GM03348 (cell line): ENCODE measurements around the gene ULBP1.
"Not testable (repeated sequence)": the region's sequence is repeated elsewhere in the genome, so short reads cannot be mapped to it uniquely, and the experiment has no call there.

Experiments
- DNase-seq: peaks from one replicate; pipeline ENCODE4 v3.0.0; 2012; ENCODE audit warnings: low spot score

The ULBP1 gene

DNA sequence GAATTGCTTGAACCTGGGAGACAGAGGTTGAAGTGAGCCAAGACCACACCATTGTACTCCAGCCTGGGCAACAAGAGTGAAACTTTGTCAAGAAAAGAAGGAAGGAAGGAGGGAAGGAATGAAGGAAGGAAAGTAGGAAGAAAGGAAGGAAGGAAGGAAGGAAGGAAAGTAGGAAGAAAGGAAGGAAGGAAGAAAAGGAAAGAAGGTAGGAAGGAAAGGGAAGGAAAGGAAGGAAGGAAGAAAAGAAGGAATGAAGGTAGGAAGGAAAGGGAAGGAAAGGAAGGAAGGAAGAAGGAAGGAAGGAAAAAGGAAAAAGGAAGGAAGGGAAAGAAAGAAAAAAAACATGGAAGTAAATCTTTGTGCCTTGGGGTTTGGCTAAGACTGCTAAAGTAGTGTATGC is 11.7 kb downstream of the ULBP1 start:
- DNase-seq = no peak

DNA sequence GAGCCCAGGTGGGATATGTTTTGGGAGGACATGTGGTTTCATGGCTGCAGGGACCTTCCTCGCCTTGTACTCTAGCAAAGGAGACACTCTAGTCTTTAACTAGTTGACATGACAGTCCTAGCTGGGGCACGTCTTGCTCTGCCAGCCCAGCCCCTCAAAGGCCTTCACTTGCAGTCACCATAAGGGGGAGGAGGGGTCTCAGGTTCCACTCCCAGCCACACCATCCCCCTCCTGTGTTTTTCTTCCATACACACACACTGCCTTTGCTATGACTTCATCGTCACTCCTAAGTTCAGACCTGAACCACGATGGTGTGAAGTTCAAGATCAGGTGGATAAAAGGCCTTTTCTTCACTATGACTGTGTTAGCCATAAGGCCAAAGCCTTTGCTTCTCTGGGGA is 13.5 kb downstream of the ULBP1 start:
- no peak for DNase-seq

DNA sequence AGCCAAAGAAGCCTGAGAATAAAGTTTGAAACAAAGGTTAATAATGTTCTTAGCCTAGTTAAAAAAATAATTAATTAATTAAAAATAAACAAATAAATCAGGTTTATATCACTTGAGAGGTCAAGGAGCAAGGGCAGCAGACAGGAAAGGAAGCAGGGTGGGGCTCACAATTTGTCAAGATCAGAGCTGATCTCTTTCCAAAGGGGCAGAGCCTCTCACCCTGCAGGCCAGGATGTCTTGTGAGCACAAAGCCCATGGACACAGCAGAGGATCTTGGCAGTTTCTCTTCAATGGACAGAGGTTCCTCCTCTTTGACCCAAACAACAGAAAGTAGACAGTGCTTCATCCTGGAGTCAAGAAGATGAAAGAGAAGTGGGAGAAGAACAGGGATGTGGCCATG is 14.9 kb downstream of the ULBP1 start:
- no peak for DNase-seq

DNA sequence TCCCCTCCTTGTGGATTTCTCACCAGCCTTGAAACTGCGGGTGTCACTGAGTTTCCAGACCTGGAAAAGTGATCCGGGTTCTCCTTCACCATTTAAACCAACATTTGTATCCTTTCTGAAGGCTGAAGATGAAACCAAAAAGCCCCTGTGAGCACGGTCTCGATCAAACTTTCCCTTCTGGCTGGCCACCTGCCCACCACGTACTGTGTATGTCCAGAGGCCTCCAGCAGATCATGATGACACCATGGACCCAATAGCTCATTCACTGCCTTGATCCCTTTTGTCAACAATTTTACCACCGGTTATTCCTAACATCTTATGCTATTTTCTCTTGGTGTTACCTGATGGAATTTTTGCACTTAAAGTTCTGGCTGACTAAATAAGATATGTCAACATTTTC is 15.6 kb downstream of the ULBP1 start:
- no peak for DNase-seq

DNA sequence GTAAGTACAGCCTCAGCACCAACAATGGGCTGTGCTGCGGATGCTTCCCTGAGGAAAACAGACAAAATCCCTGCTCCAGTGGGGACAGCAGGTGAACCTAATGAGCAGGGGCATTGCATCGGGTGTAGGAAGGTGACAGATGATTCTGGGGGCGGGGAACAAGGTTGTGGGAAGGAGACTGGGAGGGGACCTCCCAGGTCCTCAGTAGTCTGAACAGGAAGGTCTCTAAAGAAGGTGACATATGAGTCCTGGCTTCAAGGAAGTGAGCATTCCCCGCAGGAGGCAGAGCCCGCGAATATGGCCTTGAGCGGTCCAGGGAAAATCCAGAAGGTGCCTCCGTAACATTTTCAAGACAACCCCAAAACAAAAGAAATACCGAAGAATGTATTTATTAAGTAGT is 19.4 kb downstream of the ULBP1 start:
- DNase-seq = no peak

DNA sequence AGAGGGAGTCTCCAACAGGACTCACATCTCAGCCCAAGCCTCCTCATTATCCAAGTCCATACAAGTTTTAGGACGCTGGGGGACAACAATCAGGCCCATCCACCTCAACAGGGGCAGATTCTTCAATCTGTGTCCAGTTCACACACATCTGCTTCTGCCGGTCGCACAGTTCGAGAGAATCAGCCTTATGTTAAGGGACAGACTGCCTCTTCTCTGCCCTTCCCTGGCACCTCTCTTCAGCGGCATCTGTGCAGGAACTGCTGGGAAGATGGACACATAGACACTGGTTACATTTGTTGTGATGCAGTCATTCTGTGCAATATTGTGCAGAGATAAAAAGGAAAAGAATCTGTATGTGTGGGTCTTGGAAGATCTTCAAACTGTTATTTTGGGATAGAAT is 21.0 kb downstream of the ULBP1 start:
- DNase-seq = no peak

DNA sequence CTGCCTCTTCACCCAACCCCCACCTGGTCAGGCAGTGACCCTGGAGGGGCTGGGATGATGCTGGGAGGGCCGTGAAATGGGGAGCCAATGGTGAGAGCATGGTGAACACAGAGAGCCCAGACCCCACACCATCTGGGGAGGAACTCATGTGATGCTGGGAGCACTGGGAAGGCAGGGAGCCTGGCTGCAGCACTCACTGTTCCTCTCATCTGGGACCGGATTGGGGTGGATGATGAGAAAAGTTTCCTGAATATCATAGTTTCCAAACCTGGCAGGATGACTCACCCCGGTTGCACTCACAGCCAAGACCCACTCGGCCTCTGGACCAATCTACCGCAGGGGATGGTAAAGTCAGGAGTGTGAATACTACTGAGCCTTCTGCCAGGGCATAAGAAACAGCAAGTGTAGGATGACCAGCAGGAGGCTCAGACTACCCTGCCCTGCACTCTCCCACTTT is 21.8 kb downstream of the ULBP1 start:
- DNase-seq = no peak

DNA sequence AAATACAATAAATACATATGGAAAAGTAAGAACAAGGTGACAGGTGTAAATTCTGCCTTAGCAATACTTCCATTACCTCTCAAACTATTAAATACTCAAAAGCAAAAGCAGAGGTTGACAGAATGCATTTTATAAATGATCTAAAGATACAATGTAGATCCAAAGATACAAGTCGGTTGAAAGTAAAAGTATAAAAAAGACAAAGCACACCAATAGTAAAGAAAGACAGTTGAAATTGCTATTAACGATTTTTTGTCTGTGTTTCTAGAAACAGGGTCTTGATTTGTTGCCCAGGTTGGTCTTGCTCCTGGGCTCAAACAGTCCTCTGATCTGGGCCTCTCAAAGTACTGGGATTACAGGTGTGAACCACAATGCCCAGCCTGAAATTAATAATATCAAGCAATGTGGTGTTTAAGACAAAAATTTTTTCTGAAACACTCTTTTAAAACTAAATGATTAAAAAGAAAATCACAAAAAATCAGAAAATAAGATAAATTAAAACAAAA is 23.9 kb downstream of the ULBP1 start:
- DNase-seq = no peak

DNA sequence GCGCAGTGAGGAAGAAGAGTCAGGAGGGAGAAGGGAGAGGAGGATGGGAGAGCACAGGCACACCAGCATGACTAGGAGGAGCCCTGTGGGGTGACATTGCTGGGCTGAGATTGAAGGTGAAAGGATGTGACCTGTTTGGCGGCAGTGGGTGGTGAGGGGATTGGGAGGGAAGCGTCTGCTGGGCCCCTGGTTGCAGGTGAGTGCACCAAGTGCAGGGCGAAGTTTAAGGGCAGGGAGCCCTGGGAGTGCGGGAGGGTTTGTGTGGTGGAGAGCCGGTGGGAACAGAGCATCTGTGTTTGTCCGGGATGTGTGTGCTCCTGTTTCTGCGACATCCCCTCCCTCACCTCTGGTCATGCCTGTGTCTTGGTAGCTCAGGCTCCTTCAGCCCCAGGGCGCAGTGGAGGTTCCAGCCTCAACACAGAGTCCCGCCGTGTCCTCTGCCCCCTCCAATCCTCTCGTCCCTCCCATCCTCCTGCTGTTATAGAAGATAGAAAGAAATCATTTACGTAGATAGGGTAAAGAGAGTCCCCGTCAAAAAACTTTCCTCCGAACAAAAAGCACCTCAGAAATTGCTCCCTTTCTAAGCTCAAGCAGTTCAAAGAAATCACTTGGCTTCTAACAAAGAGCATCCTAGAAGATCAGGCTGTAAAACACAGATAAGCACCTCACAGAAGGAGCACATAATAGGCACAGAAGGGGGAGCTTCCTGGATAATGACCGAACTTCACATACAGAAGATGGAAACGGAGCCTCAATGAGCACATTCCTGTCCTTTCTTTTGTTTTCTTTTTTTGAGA is 25.0 kb downstream of the ULBP1 start:
- DNase-seq = no peak

DNA sequence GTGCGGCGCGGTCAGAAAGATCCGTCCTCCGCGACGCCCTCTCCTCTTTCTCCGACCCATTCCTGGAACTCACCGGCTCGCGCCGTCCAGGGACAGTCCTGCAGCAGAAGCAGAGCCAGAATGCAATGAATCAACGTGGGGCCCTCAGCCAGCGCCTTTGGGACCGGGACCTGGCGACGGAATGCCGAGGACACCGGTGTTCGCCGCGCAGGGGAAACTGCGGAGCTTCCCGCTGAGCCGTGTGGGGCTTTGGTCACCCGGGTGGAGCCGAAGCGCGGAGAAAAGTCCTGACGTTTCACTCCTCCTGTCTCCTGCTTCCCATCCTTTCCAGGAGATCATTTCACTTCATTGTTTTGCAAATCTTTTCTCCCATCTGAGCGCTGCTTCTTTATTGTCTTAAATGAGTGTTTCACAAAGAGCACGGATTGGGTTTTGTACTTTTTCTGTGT is 26.5 kb downstream of the ULBP1 start:
- peak; percentile 24 for DNase-seq

DNA sequence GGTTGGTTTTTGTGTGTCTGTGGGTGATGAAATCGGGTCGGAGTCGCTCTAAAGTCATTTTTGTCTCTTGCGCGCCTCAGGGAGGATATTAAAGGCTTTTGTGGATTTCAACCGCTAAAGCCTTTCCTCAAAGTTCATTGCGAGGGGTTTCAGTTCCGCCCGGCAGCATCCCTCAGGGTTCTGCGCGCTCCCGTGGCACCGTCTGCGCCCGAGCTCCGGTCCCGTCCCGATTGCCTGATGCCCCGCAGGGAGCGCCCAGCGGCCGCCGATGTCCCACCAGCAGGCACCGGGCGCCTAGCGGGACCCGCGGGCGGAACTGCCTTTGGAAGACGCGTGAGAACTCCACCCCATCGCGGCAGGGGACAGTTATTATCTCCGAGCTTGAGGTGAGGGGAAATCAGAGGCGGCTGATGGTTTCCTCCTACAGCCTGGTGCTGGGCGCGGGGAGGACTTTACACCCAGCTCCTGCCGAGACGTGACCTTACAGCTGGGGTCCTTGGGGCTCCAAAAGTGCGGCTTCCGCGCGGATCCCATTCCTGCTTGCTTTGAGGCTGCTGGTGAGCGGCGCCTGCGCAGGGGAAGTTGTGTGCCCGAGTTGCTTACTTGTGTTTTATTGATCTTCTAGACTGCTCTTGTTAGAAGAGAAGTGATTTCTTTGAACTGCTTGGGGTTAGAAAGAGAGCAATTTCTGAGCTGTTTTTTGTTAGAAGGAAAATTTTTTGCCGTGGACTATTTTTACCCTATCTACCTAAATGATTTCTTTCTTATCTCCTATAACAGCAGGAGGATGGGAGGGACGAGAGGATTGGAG is 27.1 kb downstream of the ULBP1 start:
- DNase-seq = peak; percentile 34

DNA sequence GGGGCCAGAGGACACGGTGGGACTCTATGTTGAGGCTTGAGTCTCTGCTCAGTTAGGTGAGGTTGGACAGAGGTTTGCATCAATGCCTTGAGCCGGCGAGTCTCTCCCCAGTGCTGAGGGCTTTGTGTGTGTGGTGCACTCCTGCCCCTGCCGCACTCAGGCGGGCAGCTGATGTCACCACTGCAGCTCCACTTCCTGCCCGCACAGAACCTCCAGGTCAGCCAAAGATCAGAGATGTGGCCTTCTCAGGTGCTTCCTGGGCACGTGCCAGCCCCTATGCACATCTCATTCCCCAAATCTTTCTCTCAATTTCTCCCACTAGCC is 27.7 kb downstream of the ULBP1 start:
- not testable (repeated sequence) for DNase-seq

DNA sequence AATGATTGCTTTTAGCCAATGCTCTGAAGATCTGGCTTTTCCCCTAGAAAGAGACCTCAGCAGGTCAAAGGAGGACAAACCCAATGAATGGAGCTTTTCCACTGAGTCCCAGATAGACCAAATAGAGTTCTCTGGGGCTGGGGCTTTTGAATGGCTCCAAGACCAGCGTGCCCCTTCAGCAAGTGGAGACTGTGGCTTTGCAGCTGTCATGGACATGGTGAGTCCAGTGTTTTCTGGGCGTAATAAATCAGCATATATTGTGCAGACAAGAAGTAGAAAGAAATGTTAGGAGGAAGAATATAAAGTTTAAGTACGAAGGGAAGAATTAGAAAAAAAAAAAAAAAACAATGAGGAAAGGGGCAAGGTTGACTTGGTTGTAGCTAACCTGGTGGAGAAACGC is 28.1 kb downstream of the ULBP1 start:
- no peak for DNase-seq

DNA sequence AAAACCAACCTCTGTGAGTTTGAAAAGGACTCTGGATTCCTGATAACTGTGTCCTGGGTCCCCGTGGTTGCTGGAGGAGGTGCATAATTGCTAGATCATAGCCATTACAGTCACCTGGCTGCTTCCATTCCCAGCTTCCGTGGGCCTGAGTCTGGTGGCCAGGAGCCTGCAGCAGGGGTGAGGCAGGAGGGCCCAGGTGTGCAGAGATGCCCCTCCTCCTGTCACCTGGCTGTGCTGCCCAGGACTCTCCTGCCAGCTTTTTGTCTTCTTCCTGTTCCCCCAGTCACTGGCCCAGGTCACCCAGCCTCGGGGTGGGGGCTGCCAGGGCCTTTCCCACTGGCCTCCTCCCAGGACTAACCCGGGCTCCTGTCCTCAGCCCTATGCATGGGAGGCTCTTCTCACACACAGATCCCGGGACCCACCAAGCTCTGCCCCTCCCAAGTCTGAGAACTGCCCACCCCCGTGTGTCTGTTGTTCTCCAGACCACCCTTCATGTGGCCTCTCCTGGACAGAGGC is 31.6 kb downstream of the ULBP1 start:
- DNase-seq = no peak

DNA sequence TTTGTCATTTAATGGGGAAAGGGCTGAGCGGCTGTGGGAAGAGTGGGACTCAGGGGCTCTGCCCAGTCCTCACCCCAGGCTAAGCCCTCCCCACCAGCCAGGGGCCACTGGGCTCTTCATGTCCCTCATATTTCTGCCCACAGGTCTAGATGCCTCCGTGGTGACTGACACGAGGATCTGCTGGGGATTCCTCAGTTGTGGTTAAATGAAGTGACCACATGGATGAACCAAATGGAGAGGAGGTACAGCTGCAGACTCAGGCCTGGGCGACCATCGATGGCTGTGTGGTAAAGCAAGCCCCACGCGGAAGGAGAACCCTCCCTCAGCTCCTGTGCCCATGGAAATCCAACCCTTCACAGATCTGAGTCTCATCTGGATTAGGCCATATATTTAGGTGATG is 32.2 kb downstream of the ULBP1 start:
- DNase-seq = no peak

DNA sequence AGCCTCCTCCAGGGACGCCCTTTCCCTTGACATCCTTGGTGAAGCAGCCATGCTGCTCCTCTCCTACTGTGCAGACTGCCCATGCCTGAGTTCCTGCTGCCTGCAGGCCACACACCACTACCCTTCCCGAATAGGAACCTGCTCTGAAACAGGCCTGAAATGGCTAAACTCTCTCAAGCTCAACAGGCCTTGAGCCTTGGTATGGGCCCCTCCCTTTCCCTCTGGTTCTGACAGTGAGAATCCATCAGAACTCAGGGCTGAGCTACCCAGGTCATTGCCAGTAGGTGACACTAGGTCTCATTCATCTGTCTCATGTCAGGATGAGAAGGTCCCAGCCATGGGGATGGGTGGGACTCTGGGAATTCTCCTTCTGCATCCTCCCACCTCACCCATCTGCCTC is 35.9 kb downstream of the ULBP1 start:
- no peak for DNase-seq

DNA sequence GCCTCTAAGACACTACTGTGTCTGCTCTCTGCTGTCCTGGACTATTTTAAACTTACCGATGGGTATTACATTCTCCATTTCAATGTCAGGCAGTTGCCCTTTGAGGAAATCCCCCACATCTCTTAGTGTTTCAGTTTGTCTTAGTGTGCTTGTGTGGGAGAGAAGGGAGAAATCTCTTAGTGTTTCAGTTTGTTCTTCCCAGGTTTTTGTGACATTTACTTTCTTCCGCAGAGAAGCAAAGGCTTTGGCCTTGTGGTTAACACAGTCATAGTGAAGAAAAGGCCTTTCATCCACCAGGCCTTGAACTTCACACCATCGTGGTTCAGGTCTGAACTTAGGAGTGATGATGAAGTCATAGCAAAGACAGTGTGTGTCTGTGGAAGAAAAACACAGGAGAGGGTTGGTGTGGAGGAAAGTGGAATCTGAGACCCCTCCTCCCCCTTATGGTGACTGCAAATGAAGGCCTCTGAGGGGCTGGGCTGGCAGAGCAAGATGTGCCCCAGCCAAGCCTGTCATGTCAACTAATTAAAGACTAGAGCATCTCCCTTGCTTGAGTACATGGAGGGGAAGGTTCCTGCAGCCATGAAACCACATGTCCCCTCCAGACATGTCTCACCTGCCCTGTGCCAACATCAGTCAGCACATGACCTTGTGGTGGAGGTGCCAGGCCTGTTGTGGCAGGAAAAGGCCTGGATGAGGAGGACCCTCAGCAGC is 37.7 kb downstream of the ULBP1 start:
- no peak for DNase-seq

DNA sequence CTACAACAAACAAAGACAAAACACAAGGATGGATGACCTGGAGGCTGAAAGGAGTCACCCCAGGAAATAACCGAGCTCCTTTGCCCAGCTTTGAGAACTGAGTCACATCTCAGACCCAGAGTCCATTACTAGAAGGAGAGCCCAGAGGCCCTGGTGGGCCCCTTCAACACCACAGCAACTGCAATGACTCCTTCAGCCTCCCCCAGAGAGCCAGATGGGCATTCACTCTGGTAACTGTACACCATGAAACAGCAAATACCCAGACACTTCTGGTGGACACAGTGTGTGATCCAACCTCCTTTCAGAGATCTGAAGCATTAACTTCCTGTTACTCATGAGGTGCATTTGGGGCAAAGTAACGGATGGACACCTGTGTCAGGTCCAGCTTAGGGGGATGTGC is 39.0 kb downstream of the ULBP1 start:
- DNase-seq = no peak

DNA sequence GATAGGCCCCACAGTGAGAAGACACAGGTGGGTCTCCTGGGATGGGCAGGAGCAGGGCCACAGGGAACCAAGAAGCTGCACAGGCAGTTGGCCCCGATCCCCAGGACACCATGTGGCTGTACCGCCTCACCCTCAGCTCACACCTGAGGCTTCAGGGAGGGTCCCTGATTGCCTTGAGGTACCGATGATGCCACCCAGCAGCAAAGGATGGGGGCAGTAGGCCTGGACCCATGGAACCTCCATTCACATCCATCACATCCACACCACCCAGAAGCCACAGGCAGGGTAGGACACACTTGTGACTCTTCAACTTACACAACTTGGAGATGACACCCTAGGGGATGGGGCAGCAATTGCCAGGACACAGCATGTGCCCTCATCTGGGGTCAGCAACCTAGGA is 39.9 kb downstream of the ULBP1 start:
- DNase-seq = not testable (repeated sequence)

DNA sequence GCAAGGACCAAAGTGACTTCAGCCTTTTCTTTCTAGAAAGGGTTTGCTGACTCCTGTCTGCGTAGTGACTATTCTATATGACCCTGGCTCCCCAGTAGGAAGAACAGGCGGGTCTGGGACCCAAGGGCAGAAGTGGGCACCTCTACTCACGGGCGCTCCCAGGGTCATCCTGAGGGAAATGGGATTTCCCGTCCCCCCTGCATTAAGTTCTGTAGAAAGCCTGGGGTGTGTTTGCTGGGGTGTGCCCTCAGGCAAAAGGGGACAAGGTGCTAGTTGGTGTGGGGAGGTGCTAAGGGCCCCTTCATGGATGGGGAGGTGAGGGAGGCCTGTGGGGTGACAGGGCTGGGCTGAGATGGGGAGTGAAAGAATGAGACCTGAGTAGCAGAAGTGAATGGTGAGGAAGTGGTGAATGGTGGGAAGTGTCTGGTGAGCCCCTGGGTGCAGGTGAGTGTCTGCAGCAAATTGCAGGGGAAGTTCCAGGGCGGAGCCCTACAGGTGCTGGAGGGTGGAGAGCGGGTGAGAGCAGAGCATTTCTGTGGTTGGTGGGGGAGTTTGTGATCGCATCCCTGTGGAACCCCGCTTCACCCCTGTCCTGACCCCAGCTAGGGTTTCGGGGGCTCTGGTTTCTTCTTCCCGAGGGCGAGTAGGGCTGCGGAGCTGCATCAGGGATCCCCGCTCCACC is 40.5 kb downstream of the ULBP1 start:
- DNase-seq = no peak

DNA sequence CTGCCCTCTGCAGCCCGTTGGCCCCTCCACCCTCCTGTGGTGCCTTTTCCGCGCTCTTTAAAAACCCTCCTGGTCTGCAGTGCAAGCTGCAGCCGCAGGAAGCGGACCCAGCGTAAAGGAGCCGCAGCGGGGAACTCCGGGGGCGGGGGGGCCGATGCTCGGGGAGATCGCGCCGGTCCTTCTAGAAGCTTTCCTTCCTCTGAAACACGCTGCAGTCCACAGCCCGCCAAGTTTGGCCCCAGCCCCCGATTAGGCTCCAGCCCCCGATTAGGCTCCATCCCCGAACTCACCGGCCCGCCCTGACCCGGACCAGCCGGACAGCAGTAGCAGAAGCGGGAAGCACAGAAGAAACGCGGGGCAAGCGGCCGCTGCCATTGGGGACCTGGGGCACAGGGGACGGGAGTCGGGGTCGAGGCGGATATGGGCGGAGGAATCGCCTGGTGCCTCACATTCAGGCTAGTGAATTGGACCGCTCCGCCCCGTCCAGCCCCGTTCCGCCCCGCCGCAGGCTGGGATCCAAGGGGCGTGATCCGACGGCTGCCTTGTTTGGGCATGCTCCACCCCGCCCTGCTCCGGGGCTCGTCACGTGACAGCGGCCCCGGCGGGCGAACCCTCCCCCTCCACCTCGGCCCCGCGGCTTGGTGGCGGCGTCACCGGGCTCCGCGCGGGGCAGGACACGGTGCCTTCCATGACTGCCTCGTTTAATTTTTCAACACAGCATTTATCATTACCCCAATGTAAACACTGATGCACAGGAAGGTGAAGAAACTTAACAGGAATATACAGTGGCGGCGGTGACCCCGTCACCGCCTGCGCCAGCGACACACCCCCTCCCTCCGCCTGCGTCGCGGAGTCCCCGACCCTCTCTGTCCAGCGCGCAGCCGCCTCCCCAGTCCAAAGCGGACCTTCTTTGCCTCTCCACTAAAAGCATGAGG is 41.3 kb downstream of the ULBP1 start:
- peak; percentile 99 for DNase-seq
